HG03064 (cell line): ENCODE measurements around the gene TM2D1.
"Not testable (repeated sequence)": the region's sequence is repeated elsewhere in the genome, so short reads cannot be mapped to it uniquely, and the experiment has no call there.

Experiments used
- ATAC-seq: cut with Tn5 transposase; IDR thresholded peaks from one replicate; pipeline ENCODE4 v1.9.1; 2021; ENCODE audit warnings: low read depth; ENCODE audit not compliant: unreplicated experiment

Gene TM2D1

GRCh38 chr1:61718996-61719663 lies 5.8 kb downstream of the TM2D1 start:
- ATAC-seq = not testable (repeated sequence)

GRCh38 chr1:61711969-61712368 lies 13.0 kb downstream of the TM2D1 start:
- ATAC-seq = no peak

GRCh38 chr1:61711257-61711656 lies 13.7 kb downstream of the TM2D1 start:
- ATAC-seq = not testable (repeated sequence)

GRCh38 chr1:61709908-61710289 lies 15.0 kb downstream of the TM2D1 start:
- no peak for ATAC-seq

- no peak for ATAC-seq
Measured at GRCh38 chr1:61708953-61709907, 15.7 kb downstream of the TM2D1 start.

GRCh38 chr1:61699911-61700851 lies 24.8 kb downstream of the TM2D1 start:
- ATAC-seq = no peak

GRCh38 chr1:61692155-61692800 lies 32.7 kb downstream of the TM2D1 start:
- ATAC-seq = no peak

- ATAC-seq = no peak
Measured at GRCh38 chr1:61687901-61688300, 37.0 kb downstream of the TM2D1 start.

- no peak for ATAC-seq
Measured at GRCh38 chr1:61682891-61683290, 42.0 kb downstream of the TM2D1 start.

GRCh38 chr1:61680500-61680899 lies 44.4 kb downstream of the TM2D1 start:
- ATAC-seq = no peak

GRCh38 chr1:61676881-61677280 lies 48.1 kb downstream of the TM2D1 start:
- not testable (repeated sequence) for ATAC-seq

GRCh38 chr1:61674221-61674620 lies 50.7 kb downstream of the TM2D1 start:
- no peak for ATAC-seq

- no peak for ATAC-seq
Measured at GRCh38 chr1:61672376-61672775, 52.6 kb downstream of the TM2D1 start.

- ATAC-seq = no peak
Measured at GRCh38 chr1:61670445-61670844, 54.5 kb downstream of the TM2D1 start.

- no peak for ATAC-seq
Measured at GRCh38 chr1:61670016-61670415, 54.9 kb downstream of the TM2D1 start.

- ATAC-seq = no peak
Measured at GRCh38 chr1:61659061-61659460, 65.9 kb downstream of the TM2D1 start.

GRCh38 chr1:61655453-61655852 lies 69.5 kb downstream of the TM2D1 start:
- ATAC-seq = no peak

GRCh38 chr1:61654067-61654466 lies 70.9 kb downstream of the TM2D1 start:
- no peak for ATAC-seq

GRCh38 chr1:61648983-61649742 lies 75.8 kb downstream of the TM2D1 start:
- ATAC-seq = no peak
